ENCODE measurements around the gene CCDC17.
"Not testable (repeated sequence)": the region's sequence is repeated elsewhere in the genome, so short reads cannot be mapped to it uniquely, and the experiment has no call there.

CCDC17 gene

GRCh38 chr1:45621501-45621836, 2.4 kb downstream of the CCDC17 start:
- no peak for DNase-seq

- DNase-seq = no peak
Measured at GRCh38 chr1:45620588-45621500, 3.0 kb downstream of the CCDC17 start.

GRCh38 chr1:45619149-45619921, 4.5 kb downstream of the CCDC17 start:
- no peak for DNase-seq

- DNase-seq = no peak
Measured at GRCh38 chr1:45617618-45618017, 6.2 kb downstream of the CCDC17 start.

- no peak for DNase-seq
Measured at GRCh38 chr1:45615885-45616284, 8.0 kb downstream of the CCDC17 start.

- no peak for DNase-seq
Measured at GRCh38 chr1:45612941-45613579, 10.8 kb downstream of the CCDC17 start.

GRCh38 chr1:45610589-45611226, 13.1 kb downstream of the CCDC17 start:
- DNase-seq = no peak

- DNase-seq = no peak
Measured at GRCh38 chr1:45608175-45609156, 15.4 kb downstream of the CCDC17 start.

GRCh38 chr1:45607404-45608074, 16.3 kb downstream of the CCDC17 start:
- DNase-seq = no peak

GRCh38 chr1:45604239-45604638, 19.6 kb downstream of the CCDC17 start:
- no peak for DNase-seq

- not testable (repeated sequence) for DNase-seq
Measured at GRCh38 chr1:45596765-45597164, 27.1 kb downstream of the CCDC17 start.

GRCh38 chr1:45594412-45594811, 29.4 kb downstream of the CCDC17 start:
- DNase-seq = no peak

- no peak for DNase-seq
Measured at GRCh38 chr1:45589861-45590260, 34.0 kb downstream of the CCDC17 start.

GRCh38 chr1:45586769-45587168, 37.1 kb downstream of the CCDC17 start:
- DNase-seq = no peak

GRCh38 chr1:45585496-45586075, 38.3 kb downstream of the CCDC17 start:
- no peak for DNase-seq

GRCh38 chr1:45585110-45585426, 38.8 kb downstream of the CCDC17 start:
- no peak for DNase-seq

- peak; percentile 98 for DNase-seq
Measured at GRCh38 chr1:45584351-45585109, 39.3 kb downstream of the CCDC17 start.

- peak; percentile 92 for DNase-seq
Measured at GRCh38 chr1:45583666-45584350, 40.0 kb downstream of the CCDC17 start, which contains the start of gene NASP. Gene NASP (plus strand): TSS chr1:45584041. CDS start chr1:45584147, 106 bp downstream.

GRCh38 chr1:45583264-45583665, 40.6 kb downstream of the CCDC17 start:
- peak; percentile 97 for DNase-seq
